Measurements from ENCODE around the gene LRRC4B.

DNA sequence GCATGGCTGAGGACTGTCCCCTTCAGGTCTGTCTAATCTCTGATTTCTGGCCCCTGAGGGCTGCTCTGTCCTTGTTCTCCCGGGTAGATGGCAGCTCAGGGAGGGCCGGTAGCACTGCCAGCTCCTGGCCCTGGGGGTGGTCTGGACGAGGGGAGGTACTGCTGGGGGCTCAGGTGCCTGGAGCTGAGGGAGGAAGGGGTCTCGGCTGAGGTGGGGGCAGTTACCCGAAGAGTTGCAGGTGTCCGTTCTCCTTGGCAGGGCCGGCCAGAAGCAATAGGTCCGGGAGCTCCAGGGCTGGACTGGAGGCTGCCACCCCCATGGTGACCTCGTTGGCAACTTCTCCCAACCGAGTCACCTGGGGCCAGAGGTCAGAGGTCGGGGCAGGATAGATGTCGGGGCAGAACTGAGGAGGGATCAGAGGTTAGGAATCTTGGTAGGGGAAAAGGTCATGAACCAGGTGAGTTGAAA lies 93.1 kb downstream of the LRRC4B start:
- TF ChIP-seq, protein P1, sequence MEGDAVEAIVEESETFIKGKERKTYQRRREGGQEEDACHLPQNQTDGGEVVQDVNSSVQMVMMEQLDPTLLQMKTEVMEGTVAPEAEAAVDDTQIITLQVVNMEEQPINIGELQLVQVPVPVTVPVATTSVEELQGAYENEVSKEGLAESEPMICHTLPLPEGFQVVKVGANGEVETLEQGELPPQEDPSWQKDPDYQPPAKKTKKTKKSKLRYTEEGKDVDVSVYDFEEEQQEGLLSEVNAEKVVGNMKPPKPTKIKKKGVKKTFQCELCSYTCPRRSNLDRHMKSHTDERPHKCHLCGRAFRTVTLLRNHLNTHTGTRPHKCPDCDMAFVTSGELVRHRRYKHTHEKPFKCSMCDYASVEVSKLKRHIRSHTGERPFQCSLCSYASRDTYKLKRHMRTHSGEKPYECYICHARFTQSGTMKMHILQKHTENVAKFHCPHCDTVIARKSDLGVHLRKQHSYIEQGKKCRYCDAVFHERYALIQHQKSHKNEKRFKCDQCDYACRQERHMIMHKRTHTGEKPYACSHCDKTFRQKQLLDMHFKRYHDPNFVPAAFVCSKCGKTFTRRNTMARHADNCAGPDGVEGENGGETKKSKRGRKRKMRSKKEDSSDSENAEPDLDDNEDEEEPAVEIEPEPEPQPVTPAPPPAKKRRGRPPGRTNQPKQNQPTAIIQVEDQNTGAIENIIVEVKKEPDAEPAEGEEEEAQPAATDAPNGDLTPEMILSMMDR (IDR thresholded peaks at IDR 0.05; ENCODE audit: insufficient read depth, low read depth, low read length), result no peak
- TF ChIP-seq EZH2 (IDR thresholded peaks at IDR 0.05; ENCODE audit: insufficient read depth, low read length), result no peak

All from astrocyte (in vitro differentiated cells and primary cell).